ENCODE data around the gene MACROD2.

Gene MACROD2

GRCh38 chr20:14064333-14064732 lies 69.0 kb downstream of the MACROD2 start:
- DNase-seq: no peak

- DNase-seq: no peak
These were observed 69.6 kb downstream of the MACROD2 start for GRCh38 chr20:14064921-14065320.

GRCh38 chr20:14065774-14066173 lies 70.5 kb downstream of the MACROD2 start:
- no peak for DNase-seq

- DNase-seq: no peak
These were observed 72.3 kb downstream of the MACROD2 start for GRCh38 chr20:14067603-14068002.

- DNase-seq: no peak
These were observed 74.5 kb downstream of the MACROD2 start for GRCh38 chr20:14069796-14070195.

- peak; percentile 96 for DNase-seq
These were observed 98.3 kb downstream of the MACROD2 start for GRCh38 chr20:14093652-14094051.

GRCh38 chr20:14098261-14098660 lies 102.9 kb downstream of the MACROD2 start:
- DNase-seq: no peak

GRCh38 chr20:14113416-14113815 lies 118.1 kb downstream of the MACROD2 start:
- DNase-seq: no peak

GRCh38 chr20:14114065-14114704 lies 118.9 kb downstream of the MACROD2 start:
- no peak for DNase-seq

GRCh38 chr20:14116037-14116436 lies 120.7 kb downstream of the MACROD2 start:
- DNase-seq: no peak

GRCh38 chr20:14117768-14118167 lies 122.5 kb downstream of the MACROD2 start:
- no peak for DNase-seq

- DNase-seq: no peak
These were observed 131.5 kb downstream of the MACROD2 start for GRCh38 chr20:14126856-14127255.

GRCh38 chr20:14127514-14128223 lies 132.4 kb downstream of the MACROD2 start:
- DNase-seq: no peak

- DNase-seq: no peak
These were observed 138.7 kb downstream of the MACROD2 start for GRCh38 chr20:14134004-14134403.

GRCh38 chr20:14142171-14142570 lies 146.9 kb downstream of the MACROD2 start:
- peak; percentile 83 for DNase-seq

- no peak for DNase-seq
These were observed 147.8 kb downstream of the MACROD2 start for GRCh38 chr20:14142964-14143627.

GRCh38 chr20:14148042-14148441 lies 152.7 kb downstream of the MACROD2 start:
- DNase-seq: no peak

- DNase-seq: no peak
These were observed 160.0 kb downstream of the MACROD2 start for GRCh38 chr20:14155361-14155760.

- DNase-seq: no peak
These were observed 183.2 kb downstream of the MACROD2 start for GRCh38 chr20:14178528-14178927.

- DNase-seq: no peak
These were observed 183.6 kb downstream of the MACROD2 start for GRCh38 chr20:14178952-14179351.

- peak; percentile 37 for DNase-seq
These were observed 194.6 kb downstream of the MACROD2 start for GRCh38 chr20:14189794-14190402.

GRCh38 chr20:14191559-14191958 lies 196.2 kb downstream of the MACROD2 start:
- no peak for DNase-seq

- no peak for DNase-seq
These were observed 198.1 kb downstream of the MACROD2 start for GRCh38 chr20:14193443-14193842.

GRCh38 chr20:14193885-14194284 lies 198.6 kb downstream of the MACROD2 start:
- DNase-seq: no peak

Measured in NCI-H345 (cell line).